GM12878 (cell line): ENCODE measurements around the gene NSD2.

Experiments
- BRCA1 ChIP-seq: IDR thresholded peaks from 2 replicates; pipeline ENCODE4 v1.6.1; 2011; ENCODE audit warnings: low read depth, low read length, improper control_type of control experiment
- CHD2 ChIP-seq: IDR thresholded peaks from 2 replicates; pipeline ENCODE4 v1.6.1; 2011; ENCODE audit warnings: low read depth, low read length, improper control_type of control experiment, borderline replicate concordance
- EZH2 ChIP-seq: IDR thresholded peaks from 2 replicates; pipeline ENCODE4 v1.6.1; 2012; ENCODE audit warnings: low read depth, mild to moderate bottlenecking, control low read depth, inconsistent platforms, low read length, borderline replicate concordance; ENCODE audit not compliant: control insufficient read depth
- HCFC1 ChIP-seq: fragments of 150-350 bp; IDR thresholded peaks from 2 replicates; pipeline ENCODE4 v1.6.1; 2014; ENCODE audit warnings: low read length
- MXI1 ChIP-seq: fragments of 150-350 bp; IDR thresholded peaks from 2 replicates; pipeline ENCODE4 v1.6.1; 2011; ENCODE audit warnings: low read depth, mild to moderate bottlenecking, inconsistent platforms, low read length, improper control_type of control experiment
- MYB ChIP-seq: fragments of 150-350 bp; IDR thresholded peaks from 2 replicates; pipeline ENCODE4 v1.6.1; 2014; ENCODE audit warnings: mild to moderate bottlenecking, low read depth, low read length, borderline replicate concordance
- MYC ChIP-seq: IDR thresholded peaks from 2 replicates; pipeline ENCODE4 v1.6.1; 2011; ENCODE audit warnings: mild to moderate bottlenecking, low read length, moderate library complexity, inconsistent platforms; ENCODE audit not compliant: insufficient read depth, insufficient replicate concordance, insufficient read length, severe bottlenecking
- POLR2A ChIP-seq: IDR thresholded peaks from 2 replicates; pipeline ENCODE4 v1.6.1; 2011; ENCODE audit warnings: low read depth, mild to moderate bottlenecking, low read length
- RFX5 ChIP-seq: IDR thresholded peaks from 2 replicates; pipeline ENCODE4 v1.6.1; 2011; ENCODE audit warnings: low read depth, low read length, improper control_type of control experiment
- SMC3 ChIP-seq: IDR thresholded peaks from 2 replicates; pipeline ENCODE4 v1.6.1; 2011; ENCODE audit warnings: low read length, improper control_type of control experiment, borderline replicate concordance
- SRF ChIP-seq, 2 experiments: IDR thresholded peaks; 2 replicates each; pipeline ENCODE4 v1.6.1; 2011; ENCODE audit warnings: low read depth in 2 of 2, low read length in 2 of 2, mild to moderate bottlenecking in 1 of 2, moderate library complexity in 1 of 2
- ZNF24 ChIP-seq: fragments of 450-650 bp; IDR thresholded peaks from 2 replicates; pipeline ENCODE4 v1.6.1; 2017; ENCODE audit warnings: antibody characterized with exemption, mild to moderate bottlenecking
- TF ChIP-seq, protein P1 (sequence below), 3 experiments: IDR thresholded peaks in 2 of 3; conservative IDR thresholded peaks in 1 of 3; 2 replicates each; pipeline ENCODE4 v1.5.1; 2011; ENCODE audit warnings: low read depth in 3 of 3, low read length in 3 of 3, mild to moderate bottlenecking in 3 of 3, control low read depth in 2 of 3, moderate library complexity in 2 of 3, inconsistent platforms in 1 of 3, mixed read lengths in 1 of 3; ENCODE audit not compliant: control insufficient read depth in 2 of 3, insufficient read depth in 1 of 3; ENCODE audit errors: extremely low read depth in 1 of 3

DNA sequence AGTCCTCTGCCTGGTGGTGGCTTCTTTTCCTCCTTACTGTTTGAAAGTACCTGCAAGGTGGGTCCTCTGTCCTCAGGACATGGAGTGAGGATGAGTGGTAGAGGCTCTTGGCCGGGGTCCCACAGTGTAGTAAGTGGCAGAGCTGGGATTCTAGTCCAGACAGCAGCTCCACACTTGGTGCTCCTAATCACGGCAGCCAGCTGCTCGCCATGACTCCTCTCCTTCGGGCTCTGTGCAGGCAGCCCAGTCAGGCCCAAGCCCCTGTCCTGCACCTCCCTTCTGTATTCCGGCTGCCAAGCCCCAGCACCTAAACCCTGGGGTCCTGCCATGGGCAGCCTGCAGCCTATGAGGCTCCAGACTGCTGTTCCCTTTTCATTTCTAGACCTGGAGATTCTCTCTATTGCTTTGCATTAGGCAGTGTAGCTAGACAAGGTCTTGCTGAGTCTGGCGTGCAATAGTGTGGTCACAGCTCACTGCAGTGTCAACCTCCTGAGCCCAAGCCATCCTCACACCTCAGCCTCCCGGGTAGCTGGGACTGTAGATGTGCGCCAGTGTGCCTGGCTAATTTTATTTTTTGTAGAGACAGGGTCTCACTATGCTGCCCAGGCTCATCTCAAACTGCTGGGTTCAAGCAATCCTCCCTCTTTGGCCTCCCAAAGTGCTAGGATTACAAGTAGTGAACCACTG is 24.9 kb downstream of the NSD2 start:
- TF ChIP-seq HCFC1: no peak
- no peak for TF ChIP-seq SRF (IDR thresholded peaks at IDR 0.05; ENCODE audit: low read depth in 2 of 2, low read length in 2 of 2)
- no peak for TF ChIP-seq EZH2
- TF ChIP-seq ZNF24: no peak
- TF ChIP-seq RFX5: no peak
- no peak for TF ChIP-seq CHD2
- TF ChIP-seq MXI1: no peak
- no peak for TF ChIP-seq SMC3
- TF ChIP-seq POLR2A: no peak; the same call in 1 of the 2 replicates
- TF ChIP-seq MYC: no peak
- no peak for TF ChIP-seq BRCA1
- no peak for TF ChIP-seq MYB
- TF ChIP-seq, protein P1, sequence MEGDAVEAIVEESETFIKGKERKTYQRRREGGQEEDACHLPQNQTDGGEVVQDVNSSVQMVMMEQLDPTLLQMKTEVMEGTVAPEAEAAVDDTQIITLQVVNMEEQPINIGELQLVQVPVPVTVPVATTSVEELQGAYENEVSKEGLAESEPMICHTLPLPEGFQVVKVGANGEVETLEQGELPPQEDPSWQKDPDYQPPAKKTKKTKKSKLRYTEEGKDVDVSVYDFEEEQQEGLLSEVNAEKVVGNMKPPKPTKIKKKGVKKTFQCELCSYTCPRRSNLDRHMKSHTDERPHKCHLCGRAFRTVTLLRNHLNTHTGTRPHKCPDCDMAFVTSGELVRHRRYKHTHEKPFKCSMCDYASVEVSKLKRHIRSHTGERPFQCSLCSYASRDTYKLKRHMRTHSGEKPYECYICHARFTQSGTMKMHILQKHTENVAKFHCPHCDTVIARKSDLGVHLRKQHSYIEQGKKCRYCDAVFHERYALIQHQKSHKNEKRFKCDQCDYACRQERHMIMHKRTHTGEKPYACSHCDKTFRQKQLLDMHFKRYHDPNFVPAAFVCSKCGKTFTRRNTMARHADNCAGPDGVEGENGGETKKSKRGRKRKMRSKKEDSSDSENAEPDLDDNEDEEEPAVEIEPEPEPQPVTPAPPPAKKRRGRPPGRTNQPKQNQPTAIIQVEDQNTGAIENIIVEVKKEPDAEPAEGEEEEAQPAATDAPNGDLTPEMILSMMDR (IDR thresholded peaks at IDR 0.05 in 2 of 3, conservative IDR thresholded peaks at IDR 0.05 in 1 of 3; ENCODE audit: control insufficient read depth in 2 of 3, extremely low read depth in 1 of 3, insufficient read depth in 1 of 3, low read depth in 3 of 3, low read length in 3 of 3): no peak
